ENCODE data around the gene FFAR2. TPM values are rescaled to one million over a fixed set of nuclear protein-coding genes. Genes with fewer than 3 reads are reported as not detected.
"Not testable (repeated sequence)": the region's sequence is repeated elsewhere in the genome, so short reads cannot be mapped to it uniquely, and the experiment has no call there.

The FFAR2 gene
- total RNA-seq, 4 donors from 2014 or later: 0.49 to 2.5 (median 0.56) TPM; not detected in 1

DNA sequence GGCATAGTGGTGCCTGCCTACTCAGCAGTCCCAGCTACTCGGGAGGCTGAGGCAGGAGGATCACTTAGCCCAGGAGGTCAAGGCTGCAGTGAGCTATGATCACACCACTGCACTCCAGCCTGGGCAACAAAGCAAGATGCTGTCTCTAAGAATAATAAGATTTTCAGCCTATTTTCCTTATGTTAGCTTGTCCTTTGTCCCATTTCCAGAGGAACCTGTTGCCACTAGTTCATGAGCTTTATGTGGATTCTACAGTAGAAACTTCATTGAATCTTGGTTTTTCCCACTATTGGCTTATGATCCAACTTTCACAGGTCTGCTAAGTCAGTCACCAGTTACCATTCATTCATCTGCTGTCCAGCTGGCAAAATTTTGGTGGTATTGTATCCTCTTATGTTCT lies 18.2 kb downstream of the FFAR2 start:
- Histone ChIP-seq H3K4me1 (peaks cover 4 to 23% (median 4%) of the 10 kb centered on the region in 3 donors), H3K27me3 (peaks cover 0 to 14% (median 0%) of the 10 kb centered on the region in 4 donors), H3K36me3 (no peaks in the 10 kb centered on the region), H3K27ac (no peak overlapping the region), H3K9me3 (no peaks in the 10 kb centered on the region), H3K4me3 (no peak overlapping the region)
- TF ChIP-seq, protein P1, sequence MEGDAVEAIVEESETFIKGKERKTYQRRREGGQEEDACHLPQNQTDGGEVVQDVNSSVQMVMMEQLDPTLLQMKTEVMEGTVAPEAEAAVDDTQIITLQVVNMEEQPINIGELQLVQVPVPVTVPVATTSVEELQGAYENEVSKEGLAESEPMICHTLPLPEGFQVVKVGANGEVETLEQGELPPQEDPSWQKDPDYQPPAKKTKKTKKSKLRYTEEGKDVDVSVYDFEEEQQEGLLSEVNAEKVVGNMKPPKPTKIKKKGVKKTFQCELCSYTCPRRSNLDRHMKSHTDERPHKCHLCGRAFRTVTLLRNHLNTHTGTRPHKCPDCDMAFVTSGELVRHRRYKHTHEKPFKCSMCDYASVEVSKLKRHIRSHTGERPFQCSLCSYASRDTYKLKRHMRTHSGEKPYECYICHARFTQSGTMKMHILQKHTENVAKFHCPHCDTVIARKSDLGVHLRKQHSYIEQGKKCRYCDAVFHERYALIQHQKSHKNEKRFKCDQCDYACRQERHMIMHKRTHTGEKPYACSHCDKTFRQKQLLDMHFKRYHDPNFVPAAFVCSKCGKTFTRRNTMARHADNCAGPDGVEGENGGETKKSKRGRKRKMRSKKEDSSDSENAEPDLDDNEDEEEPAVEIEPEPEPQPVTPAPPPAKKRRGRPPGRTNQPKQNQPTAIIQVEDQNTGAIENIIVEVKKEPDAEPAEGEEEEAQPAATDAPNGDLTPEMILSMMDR (IDR thresholded peaks at IDR 0.05): no peak
- no peak for TF ChIP-seq POLR2A (IDR thresholded peaks at IDR 0.05)
- WGBS, 2 donors: 64% methylated on average over 1 of the region's 1 CpG; no CpG with 5 or more reads in 1 of the 2 donors
- intact Hi-C loops (cut with DNase I): no loop called here
- DNase-seq: no peak

DNA sequence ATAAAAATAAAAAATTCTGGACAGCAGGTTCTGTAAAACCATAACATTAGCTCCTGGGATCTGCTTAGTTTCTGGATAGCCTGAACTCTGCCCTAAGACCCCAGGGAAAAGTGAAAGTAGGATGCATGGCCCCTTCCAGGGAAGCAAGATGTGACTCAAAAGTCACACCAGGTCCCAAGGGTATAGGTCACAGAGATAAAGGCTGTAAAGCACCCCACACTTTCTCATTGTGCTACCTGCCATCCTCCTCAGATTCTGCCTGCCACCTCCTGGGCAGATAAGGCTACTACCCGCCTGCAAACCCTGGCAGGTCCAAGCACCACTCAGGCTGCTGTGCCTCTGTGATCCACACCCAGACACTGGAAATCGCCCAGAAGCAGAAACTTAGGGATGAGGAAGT lies 20.6 kb downstream of the FFAR2 start:
- H3K27me3 ChIP-seq: peaks cover 0 to 9% (median 0%) of the 10 kb centered on the region in 4 donors
- H3K27ac ChIP-seq: no peak overlapping the region
- intact Hi-C loops (cut with DNase I): no loop called here
- H3K4me3 ChIP-seq: no peak overlapping the region
- WGBS, 2 donors: 17 to 26% methylated on average over 1 to 2 of the region's 2 CpGs
- no peaks in the 10 kb centered on the region for H3K36me3 ChIP-seq
- TF ChIP-seq, protein P1 (IDR thresholded peaks at IDR 0.05): peak; percentile 52 to 85 (median 70)
- no peak for TF ChIP-seq POLR2A (IDR thresholded peaks at IDR 0.05)
- H3K9me3 ChIP-seq: no peaks in the 10 kb centered on the region
- DNase-seq: no peak
- peaks cover 0 to 7% (median 0%) of the 10 kb centered on the region in 3 donors for H3K4me1 ChIP-seq

GRCh38 chr19:35470128-35470527 lies 22.1 kb downstream of the FFAR2 start:
- TF ChIP-seq, protein P1 (IDR thresholded peaks at IDR 0.05): no peak
- no peak for TF ChIP-seq POLR2A (IDR thresholded peaks at IDR 0.05)
- no peak overlapping the region for H3K27ac ChIP-seq
- intact Hi-C loops (cut with DNase I): no loop called here
- WGBS, 2 donors: 80 to 87% methylated on average over 7 of the region's 7 CpGs
- peaks cover 0 to 7% (median 0%) of the 10 kb centered on the region in 3 donors for H3K4me1 ChIP-seq
- no peak for DNase-seq
- peaks cover 0 to 9% (median 0%) of the 10 kb centered on the region in 4 donors for H3K27me3 ChIP-seq
- H3K9me3 ChIP-seq: no peaks in the 10 kb centered on the region
- H3K4me3 ChIP-seq: no peak overlapping the region
- H3K36me3 ChIP-seq: no peaks in the 10 kb centered on the region

DNA sequence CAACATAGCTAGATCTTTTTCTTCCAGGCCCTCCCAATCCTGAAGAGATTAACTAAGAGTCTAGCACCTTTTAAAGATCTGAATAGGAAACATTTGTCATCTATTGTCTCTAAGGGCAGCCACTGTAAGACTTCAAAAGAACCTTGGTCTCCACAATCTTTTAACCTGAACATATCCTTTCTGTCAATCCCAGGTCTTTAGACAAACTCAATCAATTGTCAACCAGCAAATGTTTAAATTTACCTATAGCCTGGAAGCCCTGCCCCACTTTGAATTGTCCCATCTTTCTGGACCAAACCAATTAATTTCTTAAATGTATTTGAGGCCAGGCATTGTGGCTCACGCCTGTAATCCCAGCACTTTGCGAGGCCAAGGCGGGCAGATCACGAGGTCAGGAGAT lies 23.0 kb downstream of the FFAR2 start:
- H3K4me1 ChIP-seq; H3K9me3 ChIP-seq; H3K4me3 ChIP-seq; H3K27ac ChIP-seq; H3K27me3 ChIP-seq; intact Hi-C loops (cut with DNase I); H3K36me3 ChIP-seq; DNase-seq: not testable (repeated sequence)
- 82 to 85% methylated on average over 3 to 4 of the region's 4 CpGs for WGBS, 2 donors

DNA sequence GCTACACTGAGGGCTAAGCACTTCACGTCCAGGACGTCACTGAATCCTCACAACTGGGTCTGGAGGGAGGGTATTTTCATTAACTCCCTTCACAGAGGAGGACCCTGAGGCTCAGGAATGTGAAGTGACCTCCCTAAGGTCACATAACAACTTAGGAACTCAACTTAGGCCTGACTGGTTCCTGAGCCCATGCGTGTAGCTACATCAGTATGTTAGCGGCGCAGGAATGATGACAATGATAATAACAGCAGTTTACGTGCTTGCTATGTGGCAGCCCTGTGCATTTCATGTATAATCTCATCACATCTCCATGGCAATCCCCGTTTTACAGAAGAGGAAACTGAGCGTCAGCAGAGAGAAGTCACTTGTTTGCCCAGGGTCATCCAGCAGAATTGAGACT lies 23.9 kb downstream of the FFAR2 start:
- no peak for DNase-seq
- Histone ChIP-seq H3K27me3 (peaks cover 0 to 5% (median 0%) of the 10 kb centered on the region in 4 donors), H3K9me3 (no peaks in the 10 kb centered on the region), H3K36me3 (no peaks in the 10 kb centered on the region), H3K27ac (no peak overlapping the region), H3K4me1 (peaks cover 0 to 3% (median 0%) of the 10 kb centered on the region in 3 donors), H3K4me3 (no peak overlapping the region)
- WGBS, 2 donors: 72 to 93% methylated on average over 6 to 8 of the region's 8 CpGs
- TF ChIP-seq, protein P1 (IDR thresholded peaks at IDR 0.05): no peak
- no peak for TF ChIP-seq POLR2A (IDR thresholded peaks at IDR 0.05)
- intact Hi-C loops (cut with DNase I): no loop called here

GRCh38 chr19:35474104-35474503 lies 26.0 kb downstream of the FFAR2 start:
- H3K27ac ChIP-seq: no peak overlapping the region
- intact Hi-C loops (cut with DNase I): no loop called here
- DNase-seq: no peak

DNA sequence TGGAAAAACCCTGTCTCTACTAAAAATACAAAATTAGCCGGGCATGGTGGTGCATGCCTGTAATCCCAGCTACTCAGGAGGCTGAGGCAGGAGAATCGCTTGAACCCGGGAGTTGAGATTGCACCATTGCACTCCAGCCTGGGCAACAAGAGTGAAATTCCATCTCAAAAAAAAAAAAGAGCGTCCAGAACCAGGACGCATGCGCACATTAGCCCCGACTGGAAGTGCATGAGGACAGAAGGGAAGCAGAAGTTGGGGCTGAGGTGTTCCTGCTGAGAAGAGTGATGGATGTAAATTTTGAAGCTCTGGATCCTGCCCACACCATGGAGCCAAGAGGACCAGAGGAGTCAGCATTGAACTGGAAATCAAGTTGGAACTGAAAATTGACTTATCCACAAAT lies 26.5 kb downstream of the FFAR2 start:
- H3K4me3 ChIP-seq; H3K4me1 ChIP-seq; H3K36me3 ChIP-seq; H3K27ac ChIP-seq; DNase-seq; H3K27me3 ChIP-seq; H3K9me3 ChIP-seq; intact Hi-C loops (cut with DNase I): not testable (repeated sequence)
- 92 to 96% methylated on average over 7 of the region's 7 CpGs for WGBS, 2 donors

More at GRCh38 chr19:35474104-35474503, 26.0 kb downstream of the FFAR2 start:
- 88 to 94% methylated on average over 11 to 12 of the region's 14 CpGs for WGBS, 2 donors
- TF ChIP-seq, protein P1 (IDR thresholded peaks at IDR 0.05): no peak
- no peak for TF ChIP-seq POLR2A (IDR thresholded peaks at IDR 0.05)
- Histone ChIP-seq H3K9me3 (no peaks in the 10 kb centered on the region), H3K4me1 (peaks cover 0 to 7% (median 0%) of the 10 kb centered on the region in 3 donors), H3K27me3 (peaks cover 0 to under 1% (median 0%) of the 10 kb centered on the region in 4 donors), H3K4me3 (no peak overlapping the region), H3K36me3 (no peaks in the 10 kb centered on the region)
